ENCODE results near the gene USP5.

USP5 gene

DNA sequence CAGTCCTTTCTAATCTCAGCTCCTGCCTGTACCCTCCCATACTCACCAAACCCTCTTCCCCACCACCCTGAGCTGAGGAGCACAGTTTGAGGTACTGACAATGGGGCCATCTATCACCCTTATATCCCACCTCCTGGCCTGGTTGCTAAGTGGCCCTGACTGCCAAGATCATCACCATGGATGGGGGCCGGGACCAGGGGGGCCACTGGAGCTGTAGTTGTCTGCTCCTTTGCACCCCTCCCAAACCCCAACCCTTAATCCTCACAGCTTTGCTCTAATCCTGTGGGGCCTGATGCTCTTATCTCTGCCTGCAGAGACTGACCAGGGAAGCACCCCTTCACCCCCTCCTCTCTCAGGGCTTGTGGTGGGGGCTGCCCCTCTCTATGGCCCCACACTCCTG is 11.6 kb upstream of the USP5 start:
- no peak for DNase-seq (ENCODE audit: low spot score)

DNA sequence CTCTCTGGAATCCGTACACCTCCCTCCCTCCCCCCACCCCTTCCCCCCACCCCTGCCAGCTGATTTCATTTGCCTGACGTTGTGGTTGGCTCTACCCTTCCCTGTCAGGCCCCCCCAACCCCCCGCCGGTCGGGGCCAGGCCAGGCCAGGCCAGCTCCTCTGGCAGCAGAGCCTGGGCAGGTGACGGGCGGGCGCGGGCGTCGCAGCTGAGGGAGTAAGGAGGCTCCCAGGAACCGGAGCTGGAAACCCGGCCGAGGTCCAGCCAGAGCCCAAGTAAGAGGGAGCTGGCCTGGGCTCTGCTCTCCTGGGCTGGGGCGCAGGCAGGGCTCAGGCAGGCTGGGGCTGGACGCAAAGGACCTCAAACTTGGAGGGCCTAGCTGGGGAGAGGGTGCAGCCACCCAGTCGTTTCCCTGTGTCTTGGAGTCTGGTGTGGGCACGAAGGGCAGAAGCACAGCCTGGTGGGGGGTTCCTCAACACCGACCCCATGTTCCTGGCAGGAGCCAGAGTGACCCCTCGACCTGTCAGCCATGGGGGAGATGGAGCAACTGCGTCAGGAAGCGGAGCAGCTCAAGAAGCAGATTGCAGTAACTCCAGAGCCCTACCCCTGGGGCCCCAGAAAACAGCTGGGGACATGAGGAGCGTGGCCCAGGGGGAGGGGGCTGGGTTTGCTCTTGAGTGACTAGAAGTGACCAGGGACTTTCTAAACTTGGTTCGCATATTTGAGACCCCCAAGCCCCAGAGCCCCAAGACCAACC is 11.0 kb upstream of the USP5 start, which contains the start of gene GNB3:
GNB3 (plus strand) TSS at position 165 of the 755 bp plus-strand sequence; CDS start at position 528, 363 bp downstream.
- no peak for DNase-seq (ENCODE audit: low spot score)

DNA sequence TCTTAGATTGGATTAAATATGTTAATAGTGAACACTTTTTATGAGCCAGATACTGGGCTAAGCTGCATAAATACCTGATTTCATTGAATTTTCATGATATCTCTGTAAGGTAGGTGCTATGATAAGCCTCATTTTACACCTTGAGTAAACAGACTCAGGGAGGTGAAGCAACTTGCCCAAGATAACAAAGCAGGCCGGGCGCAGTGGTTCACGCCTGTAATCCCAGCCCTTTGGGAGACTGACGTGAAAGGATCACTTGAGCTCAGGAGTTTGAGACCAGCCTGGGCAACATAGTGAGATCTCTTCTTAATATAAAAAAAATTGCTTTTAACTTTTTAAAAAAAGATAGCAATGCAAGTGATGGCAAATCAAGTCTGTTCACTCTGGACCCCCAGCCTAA is 9.9 kb upstream of the USP5 start:
- no peak for DNase-seq (ENCODE audit: low spot score)

DNA sequence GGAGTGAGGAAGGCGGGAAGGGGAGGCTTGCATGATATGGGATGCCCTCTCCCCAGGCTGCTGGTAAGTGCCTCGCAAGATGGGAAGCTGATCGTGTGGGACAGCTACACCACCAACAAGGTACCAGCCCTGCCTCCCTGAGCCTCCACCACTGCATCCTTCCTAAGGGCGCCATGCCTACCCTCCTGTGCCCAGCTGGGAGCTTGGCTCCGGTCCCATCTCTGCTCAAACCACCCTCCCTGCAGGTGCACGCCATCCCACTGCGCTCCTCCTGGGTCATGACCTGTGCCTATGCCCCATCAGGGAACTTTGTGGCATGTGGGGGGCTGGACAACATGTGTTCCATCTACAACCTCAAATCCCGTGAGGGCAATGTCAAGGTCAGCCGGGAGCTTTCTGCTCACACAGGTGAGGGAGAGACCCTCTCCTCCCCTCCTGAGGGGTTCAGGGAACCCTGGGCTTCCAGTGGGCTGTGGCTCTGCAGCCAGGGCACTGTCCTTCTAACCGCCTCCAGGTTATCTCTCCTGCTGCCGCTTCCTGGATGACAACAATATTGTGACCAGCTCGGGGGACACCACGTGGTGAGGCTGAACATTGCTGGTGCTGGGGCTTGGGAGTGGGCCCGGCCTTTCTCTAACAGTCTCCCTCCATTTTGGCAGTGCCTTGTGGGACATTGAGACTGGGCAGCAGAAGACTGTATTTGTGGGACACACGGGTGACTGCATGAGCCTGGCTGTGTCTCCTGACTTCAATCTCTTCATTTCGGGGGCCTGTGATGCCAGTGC is 8.6 kb upstream of the USP5 start:
- no peak for DNase-seq (ENCODE audit: low spot score)

DNA sequence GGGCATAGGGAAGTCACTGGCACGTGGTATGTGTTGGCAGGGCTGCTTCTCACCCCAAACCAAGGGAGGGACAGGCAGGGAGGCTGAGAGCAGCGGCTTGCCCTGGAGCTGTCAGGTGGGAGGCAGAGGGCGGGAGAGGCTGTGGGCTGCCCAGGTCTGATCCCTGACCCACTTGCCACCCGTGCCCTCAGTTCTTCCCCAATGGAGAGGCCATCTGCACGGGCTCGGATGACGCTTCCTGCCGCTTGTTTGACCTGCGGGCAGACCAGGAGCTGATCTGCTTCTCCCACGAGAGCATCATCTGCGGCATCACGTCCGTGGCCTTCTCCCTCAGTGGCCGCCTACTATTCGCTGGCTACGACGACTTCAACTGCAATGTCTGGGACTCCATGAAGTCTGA is 6.6 kb upstream of the USP5 start:
- no peak for DNase-seq (ENCODE audit: low spot score)

DNA sequence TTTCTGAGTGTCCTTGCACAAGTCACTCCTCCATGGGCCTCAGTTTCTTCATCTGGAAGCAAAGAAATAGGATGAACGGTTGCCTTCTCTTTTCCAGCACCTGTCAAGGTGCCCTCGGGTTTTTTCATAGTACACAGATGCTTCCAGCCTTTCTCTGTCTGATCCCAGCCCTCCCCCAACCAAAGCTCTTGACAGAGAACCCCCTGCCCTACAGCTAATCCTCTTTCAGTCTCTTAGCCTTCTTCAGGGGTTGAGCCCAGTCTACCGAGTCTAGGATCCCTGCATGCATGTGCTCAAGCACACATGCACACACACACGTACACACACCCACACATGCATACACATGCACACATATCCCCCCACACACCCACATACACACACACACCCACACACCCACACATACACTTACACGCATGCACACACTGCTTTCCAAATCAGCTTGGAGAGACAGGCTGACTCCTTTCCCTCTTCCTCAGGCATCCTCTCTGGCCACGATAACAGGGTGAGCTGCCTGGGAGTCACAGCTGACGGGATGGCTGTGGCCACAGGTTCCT is 5.6 kb upstream of the USP5 start:
- no peak for DNase-seq (ENCODE audit: low spot score)

DNA sequence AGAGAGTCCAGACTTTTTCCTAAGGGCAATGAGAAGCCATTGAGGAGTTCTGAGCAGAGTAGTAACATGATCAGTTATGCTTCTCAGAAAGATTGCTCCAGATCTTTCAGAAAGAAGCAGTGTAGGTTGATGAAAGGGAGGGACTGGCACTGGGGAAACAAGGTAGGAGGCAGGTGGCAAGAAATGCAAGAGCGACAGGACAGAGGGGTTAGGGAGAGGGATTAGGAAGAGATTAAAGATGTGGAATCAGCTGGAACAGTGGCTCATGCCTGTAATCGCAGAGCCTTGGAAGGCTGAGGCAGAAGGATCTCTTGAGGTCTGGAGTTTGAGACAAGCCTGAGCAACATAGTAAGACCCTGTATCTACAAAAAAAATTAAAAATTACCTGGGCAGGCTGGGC is 4.3 kb upstream of the USP5 start:
- no peak for DNase-seq (ENCODE audit: low spot score)

DNA sequence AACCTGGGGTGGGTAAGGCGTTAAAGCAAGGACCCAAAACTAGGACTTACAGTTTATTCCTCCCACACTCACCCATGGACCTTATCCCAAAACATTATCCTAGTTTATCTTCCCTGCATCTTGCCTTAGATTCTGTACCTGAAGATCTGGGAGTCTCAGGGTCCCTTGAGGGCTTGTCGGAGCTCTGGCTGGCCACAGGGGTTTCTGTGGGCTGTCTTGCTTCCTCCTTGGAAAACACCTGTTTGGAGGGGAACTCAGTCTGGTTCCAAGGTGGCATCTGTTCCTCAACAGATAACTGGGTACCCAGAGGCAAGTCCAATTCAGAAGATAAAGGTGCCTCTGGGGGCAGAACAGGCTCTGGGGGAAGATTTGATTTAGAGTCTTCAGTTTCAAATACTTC is 2.5 kb upstream of the USP5 start:
- no peak for DNase-seq (ENCODE audit: low spot score)

DNA sequence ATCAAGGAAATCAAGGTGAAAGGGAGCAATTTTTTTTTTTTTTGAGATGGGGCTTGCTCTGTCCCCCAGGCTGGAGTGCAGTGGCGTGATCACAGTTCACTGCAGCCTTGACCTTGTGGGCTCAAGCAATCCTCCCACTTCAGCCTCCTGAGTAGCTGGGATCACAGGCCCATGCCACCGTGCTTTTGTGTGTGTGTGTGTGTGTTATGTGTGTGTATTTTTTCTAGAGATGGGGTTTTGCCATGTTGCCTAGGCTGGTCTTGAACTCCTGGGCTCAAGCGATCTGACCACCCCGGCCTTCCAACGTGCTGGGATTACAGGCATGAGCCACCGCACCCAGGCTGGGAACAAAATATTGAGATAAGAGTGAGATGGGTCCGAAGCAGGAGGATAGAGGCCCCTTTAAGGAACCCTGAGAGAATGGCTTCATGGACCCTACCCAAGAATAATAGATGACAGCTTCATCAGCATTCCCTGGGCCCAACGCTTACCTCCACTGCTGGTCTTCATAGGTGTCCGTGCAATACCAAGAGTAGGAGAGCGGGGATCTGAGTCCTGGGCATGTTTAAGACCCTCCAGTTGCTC is 1.9 kb upstream of the USP5 start:
- no peak for DNase-seq (ENCODE audit: low spot score)

DNA sequence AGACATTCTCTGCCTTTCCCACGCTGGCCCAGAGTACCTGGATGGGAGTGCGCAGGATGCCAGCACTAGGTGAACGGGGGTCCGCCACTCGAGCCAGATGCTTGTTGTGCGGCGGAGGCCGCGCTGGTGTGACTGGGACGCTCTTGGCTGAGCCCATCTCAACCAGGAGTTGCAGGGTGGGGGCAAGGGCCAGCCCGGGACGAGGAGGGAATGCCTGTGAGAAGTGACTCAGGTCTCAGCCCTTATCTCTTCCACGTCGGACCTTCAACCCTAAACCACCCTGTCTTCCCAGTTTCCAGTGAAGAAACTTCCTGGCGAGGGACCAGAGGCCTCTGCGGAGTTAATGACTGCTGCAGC is 1.2 kb upstream of the USP5 start:
- DNase-seq (ENCODE audit: low spot score) = no peak

DNA sequence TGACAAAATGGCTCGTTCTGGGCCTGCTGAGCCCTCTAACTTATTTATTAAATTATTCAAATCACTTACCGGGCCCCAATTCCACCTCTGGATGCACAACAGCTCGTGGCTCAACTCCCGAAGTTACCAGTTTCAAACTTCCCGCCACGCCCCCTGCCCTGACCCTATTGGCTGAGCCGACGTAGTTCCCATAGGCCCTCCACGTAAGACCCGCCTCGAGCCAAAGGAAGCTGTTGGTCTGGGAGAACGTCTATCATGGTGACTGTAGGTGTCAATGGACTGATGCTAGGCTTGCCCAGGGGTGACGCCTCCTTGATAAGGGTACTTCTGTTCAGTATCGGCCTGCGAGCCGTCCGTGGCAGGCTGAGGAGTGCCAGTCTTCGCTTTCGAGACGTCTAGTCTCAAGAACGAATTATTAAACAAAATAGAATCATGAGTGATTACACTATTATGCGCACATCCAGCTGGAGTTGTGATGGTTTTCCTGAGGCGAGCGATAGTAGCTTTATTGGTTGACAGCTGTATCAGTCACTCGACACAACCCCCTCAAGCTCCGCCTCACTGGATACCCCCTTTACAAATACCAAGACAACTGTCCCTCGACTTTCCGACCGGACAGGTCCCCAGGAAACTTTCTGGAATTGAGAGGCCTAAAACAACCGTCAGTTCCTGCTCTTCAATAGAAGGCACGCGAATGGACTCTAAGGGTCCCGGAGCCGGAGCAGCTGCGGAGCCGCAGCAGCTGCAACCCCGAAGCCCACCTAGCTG is 613 bp upstream of the USP5 start, which contains the start of gene CDCA3:
CDCA3 (minus strand) TSS at position 134 of the 768 bp plus-strand sequence. CDS start 334 bp downstream, outside the sequence.
- DNase-seq (ENCODE audit: low spot score) = peak; percentile 100

DNA sequence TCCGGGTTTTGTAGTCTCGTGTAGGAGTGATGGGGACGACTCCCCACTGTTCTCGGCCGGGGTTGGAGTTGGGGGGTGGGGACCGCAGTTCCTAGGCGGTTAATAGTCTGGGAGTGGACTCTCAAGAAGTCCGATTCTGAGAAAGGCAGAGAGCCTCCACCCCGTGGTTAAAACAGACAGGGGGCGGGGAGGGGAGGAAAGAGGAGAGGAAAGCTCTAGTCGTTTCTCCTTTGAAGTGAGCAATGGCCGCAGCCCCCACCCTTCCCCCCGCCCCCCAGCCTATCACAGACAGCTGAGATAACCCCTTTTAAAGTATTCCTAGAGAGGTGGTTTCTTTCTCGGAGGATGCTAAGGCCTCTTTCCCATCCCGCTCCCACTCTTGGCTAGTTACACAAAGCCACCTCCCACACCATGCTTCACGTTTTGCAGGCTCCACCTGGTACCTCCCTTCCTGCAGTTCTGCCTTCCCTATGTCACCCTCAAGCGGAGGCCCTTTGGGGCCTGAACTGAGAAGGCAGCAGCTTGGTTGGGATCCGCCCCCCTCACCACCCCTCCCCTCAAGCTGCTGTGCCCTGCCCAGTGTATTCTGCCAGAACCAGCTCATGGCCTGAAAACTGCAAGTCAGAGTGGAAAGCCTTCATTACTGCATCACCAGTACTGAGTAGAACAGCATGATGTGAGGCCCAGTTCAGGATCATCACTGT is 853 bp downstream of the USP5 start:
- peak; percentile 75 for DNase-seq (ENCODE audit: low spot score)

DNA sequence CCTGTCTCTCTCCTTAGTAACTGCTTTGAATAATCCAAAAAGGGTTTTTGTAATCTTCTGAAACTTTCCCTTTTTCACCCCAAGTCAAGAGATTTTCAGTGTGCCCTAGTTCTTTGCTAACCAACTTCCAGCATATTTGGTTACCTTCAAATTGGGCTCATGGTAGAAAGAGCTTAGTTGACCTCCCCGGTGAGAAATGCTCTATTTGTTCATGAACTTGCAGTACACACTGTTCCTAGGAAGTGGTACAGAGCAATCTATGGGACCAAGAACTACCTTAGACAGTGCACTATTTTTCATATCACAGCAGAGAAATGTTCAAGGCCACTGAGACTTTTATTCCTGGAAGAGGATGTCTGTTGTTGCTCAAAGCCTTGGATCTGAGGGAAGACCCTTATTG is 1.7 kb downstream of the USP5 start:
- DNase-seq (ENCODE audit: low spot score) = no peak

DNA sequence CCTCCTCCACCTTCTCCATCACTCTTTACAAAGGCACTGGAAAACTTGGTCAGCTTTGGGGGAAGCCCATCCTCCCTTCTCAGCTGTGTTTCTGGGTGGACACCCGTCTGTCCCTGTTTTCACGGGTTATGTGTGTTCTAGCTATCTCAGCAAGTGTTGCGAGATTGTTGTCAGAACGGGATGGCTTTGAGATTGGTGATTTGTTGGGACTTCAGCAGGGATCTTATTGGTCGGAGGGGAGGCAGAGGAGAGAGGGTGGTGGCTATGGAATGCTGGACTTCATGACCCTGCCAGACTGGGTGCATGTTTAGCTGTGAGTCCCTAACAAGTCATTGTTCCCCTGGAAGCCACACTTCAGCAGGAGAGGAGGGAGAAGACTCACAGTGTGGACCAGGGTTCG is 2.1 kb downstream of the USP5 start:
- no peak for DNase-seq (ENCODE audit: low spot score)

DNA sequence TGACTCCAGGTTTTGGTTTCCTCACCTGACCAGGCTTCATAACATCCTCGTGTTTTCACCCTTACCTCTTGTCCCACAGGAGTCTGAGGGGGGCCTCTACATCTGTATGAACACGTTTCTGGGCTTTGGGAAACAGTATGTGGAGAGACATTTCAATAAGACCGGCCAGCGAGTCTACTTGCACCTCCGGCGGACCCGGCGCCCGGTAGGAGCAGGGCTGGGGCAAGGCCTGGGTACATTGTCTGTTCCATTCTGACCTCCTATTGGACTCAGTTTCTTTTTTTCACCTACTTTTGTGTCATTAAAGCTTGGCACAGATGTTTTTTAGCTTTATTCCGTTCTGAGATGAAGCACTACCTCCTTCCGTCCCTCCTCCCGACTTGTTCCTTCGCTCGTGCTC is 3.4 kb downstream of the USP5 start:
- no peak for DNase-seq (ENCODE audit: low spot score)

DNA sequence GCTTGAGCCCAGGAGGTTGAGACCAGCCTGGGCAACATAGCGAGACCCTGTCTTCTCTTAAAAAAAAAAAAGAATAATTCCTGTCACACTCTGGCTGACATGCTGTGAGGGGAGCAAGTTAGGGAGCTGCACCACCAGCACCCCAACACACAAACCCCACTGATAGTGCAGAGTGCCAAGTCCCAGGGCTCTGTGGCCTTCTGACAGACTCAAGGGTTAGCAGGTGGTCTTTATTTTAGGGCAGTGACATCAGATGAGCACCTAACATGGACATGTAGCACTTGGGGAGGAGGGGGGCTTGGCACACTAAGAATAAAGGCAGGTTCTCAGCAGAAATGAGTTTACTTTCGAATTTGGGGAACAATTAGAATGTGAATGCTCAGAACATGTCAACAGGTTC is 6.8 kb downstream of the USP5 start:
- no peak for DNase-seq (ENCODE audit: low spot score)

DNA sequence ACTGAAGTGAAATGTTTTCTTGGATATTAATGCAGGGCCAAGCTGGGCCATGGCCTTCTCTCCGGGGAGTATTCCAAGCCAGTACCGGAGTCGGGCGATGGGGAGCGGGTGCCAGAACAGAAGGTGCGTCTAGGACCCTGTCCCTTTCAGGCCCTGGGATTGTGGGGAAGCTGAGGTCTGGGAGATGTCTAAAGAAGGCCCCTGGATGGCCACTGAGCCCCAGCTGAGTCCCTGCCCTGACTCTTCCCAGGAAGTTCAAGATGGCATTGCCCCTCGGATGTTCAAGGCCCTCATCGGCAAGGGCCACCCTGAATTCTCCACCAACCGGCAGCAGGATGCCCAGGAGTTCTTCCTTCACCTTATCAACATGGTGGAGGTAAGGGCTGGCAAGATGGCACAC is 8.2 kb downstream of the USP5 start:
- DNase-seq (ENCODE audit: low spot score) = no peak

DNA sequence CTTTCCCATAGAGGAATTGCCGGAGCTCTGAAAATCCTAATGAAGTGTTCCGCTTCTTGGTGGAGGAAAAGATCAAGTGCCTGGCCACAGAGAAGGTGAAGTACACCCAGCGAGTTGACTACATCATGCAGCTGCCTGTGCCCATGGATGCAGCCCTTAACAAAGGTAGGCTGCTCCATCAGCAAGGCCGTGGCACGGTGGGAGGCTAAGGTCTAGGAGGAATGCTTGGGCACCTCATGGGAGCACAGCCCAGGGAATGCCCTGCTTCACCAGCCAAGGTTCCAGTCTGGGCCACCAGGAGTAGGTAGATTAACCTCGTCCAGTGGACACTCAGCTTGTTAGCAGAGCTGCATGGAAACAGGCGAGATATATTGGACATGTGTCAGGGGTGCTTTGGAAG is 9.0 kb downstream of the USP5 start:
- DNase-seq (ENCODE audit: low spot score) = no peak

DNA sequence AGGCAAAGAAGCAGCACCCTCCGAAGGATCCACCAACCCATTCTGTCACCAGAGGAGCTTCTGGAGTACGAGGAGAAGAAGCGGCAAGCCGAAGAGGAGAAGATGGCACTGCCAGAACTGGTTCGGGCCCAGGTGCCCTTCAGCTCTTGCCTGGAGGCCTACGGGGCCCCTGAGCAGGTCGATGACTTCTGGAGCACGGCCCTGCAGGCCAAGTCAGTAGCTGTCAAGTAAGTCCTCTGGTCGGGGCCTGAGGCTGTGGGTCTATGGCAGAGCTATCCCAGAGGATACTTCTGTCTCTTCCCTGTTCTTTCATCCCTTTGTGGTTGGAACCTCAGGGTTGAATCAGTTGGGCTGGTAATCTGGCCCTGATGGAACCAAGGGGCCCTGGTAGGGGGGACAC is 9.4 kb downstream of the USP5 start:
- no peak for DNase-seq (ENCODE audit: low spot score)

DNA sequence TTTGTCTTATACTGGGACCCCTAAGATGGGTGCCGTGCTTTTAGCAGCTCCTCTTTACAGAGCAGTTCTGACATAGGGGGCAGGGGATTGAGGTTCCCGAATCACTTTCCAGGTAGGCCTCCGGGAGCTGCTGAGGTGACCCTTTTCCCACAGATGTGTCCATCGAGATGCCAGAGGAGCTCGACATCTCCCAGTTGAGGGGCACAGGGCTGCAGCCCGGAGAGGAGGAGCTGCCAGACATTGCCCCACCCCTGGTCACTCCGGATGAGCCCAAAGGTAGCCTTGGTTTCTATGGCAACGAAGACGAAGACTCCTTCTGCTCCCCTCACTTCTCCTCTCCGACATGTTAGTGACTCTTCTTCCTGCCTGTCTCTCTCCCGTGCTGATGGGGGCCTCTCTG is 11.1 kb downstream of the USP5 start:
- no peak for DNase-seq (ENCODE audit: low spot score)

DNA sequence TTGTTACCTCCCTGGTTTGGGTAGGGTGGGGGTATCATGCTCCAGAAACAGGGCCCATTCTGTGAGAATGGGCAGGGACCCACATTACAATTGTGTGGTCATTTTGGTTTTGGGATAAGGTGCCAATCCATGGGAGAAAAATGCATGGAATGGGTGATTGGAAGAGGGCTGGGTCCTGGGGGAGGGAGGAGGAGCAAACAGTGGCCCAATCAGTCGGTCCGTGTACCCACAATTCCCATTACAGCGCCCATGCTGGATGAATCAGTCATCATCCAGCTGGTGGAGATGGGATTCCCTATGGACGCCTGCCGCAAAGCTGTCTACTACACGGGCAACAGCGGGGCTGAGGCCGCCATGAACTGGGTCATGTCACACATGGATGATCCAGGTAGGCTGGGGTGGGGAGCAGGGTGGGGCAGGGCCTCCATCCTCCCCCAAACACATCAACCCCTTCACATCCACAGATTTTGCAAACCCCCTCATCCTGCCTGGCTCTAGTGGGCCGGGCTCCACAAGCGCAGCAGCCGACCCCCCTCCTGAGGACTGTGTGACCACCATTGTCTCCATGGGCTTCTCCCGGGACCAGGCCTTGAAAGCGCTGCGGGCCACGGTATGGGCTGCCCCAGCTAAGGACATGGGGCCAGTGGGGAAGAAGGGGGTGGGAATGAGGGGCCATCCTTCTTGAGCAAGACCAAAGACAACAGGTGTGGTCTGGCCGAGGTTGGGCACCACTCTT is 11.8 kb downstream of the USP5 start:
- DNase-seq (ENCODE audit: low spot score) = peak; percentile 21
